DMS114 treated with DMSO at 0.1 percent for 48 hours (cell line): ENCODE results near the gene CEMP1.

Experiments
- DNase-seq: peaks from one replicate; lab custom pipeline; 2025; ENCODE audit not compliant: unreplicated experiment; lab: John Stamatoyannopoulos, UW

Gene CEMP1

GRCh38 chr16:2487517-2487842 is 43.7 kb downstream of the CEMP1 start:
- no peak for DNase-seq

- DNase-seq: no peak
These were observed 44.3 kb downstream of the CEMP1 start for GRCh38 chr16:2486645-2487516.

GRCh38 chr16:2485811-2486507 is 45.2 kb downstream of the CEMP1 start:
- no peak for DNase-seq

- DNase-seq: no peak
These were observed 46.2 kb downstream of the CEMP1 start for GRCh38 chr16:2484898-2485508.

- DNase-seq: no peak
These were observed 47.0 kb downstream of the CEMP1 start for GRCh38 chr16:2483939-2484897.

GRCh38 chr16:2482708-2483534 is 48.3 kb downstream of the CEMP1 start:
- no peak for DNase-seq

GRCh38 chr16:2482249-2482648 is 49.0 kb downstream of the CEMP1 start:
- no peak for DNase-seq

GRCh38 chr16:2481676-2482075 is 49.5 kb downstream of the CEMP1 start:
- no peak for DNase-seq

- DNase-seq: no peak
These were observed 50.3 kb downstream of the CEMP1 start for GRCh38 chr16:2480948-2481347.
